Kidney tubule cell (primary cell): ENCODE results near the gene CTNND2.
A peak's percentile ranks its signal among the peaks of the same experiment; 100 is the strongest.

Experiments
- DNase-seq: peaks from one replicate; pipeline ENCODE4 v3.0.0-alpha.2; 2018; ENCODE audit warnings: low spot score

The CTNND2 gene

GRCh38 chr5:11514705-11515432, 389.4 kb downstream of the CTNND2 start:
- DNase-seq: no peak

- no peak for DNase-seq
Measured at GRCh38 chr5:11511878-11512277, 392.4 kb downstream of the CTNND2 start.

GRCh38 chr5:11510889-11511288, 393.4 kb downstream of the CTNND2 start:
- DNase-seq: no peak

DNA sequence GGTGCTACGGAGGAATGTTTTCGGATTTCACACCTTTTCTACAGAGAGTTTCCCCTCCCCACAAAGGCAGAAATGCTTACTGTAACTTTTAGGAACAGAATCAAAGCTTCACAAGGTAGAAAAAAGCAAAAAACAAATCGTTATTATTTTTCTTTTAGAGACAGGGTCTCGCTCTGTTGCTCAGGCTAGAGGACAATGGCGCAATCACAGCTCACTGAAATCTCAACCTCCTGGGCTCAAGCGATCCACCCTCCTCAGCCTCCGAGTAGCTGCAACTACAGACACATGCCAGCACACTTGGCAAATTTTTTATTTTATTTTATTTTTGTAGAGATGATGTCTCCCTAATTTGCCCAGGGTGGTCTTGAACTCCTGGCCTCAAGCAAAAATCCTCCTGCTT, 394.5 kb downstream of the CTNND2 start:
- DNase-seq: no peak

GRCh38 chr5:11507156-11507910, 396.9 kb downstream of the CTNND2 start:
- DNase-seq: no peak

DNA sequence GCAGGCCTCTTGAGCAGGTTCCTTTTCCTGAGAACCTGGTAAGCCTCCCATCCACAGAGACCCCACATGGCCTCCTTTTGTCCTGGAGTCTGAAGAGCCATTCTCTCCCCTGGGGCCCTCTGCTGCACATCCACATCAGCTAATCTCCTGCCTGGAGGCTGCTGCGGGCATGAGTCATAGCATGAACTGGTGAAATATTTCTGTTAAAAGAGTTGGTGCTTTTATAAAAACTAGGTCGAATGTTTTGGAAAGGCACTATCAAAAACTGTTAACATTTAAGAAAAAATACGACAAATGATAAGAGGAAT, 399.4 kb downstream of the CTNND2 start:
- no peak for DNase-seq

DNA sequence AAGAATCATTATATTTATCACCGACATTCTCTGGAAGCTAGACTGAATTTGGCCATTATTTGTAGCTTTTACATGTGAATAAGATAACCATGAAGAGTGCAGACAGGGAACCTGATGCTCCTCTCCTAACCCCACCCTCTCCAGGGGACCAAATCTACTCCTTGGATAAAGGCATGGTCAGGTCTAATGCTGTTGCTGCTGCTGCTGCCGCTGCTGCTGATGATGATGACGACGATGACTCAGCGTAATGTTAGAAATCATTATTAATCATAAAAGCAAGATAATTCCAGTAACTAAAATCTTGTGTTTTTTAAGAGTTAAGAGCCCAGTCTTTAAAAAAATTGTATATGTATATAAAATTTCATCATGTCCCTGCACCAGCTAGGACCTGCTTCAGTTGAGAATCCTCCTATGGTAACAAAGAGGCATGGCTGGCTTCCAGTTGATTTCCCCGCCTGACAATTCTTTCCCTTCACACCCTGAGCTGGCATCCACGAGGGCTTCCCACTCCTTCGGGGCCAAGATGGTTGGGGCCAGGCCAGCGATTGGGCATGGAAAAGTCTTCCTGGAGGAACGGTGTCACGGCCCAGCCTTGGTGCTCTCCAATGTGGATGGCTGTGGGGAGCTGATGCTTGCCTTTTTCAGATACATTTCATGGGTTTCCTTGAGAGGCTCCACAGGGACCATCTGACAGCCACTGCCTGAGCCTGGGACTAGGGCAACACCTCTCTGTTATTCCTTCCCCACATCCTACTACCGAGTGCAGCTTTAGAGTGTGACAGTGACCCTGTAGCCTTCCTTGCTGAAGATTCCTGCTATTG, 400.0 kb downstream of the CTNND2 start:
- DNase-seq: no peak

DNA sequence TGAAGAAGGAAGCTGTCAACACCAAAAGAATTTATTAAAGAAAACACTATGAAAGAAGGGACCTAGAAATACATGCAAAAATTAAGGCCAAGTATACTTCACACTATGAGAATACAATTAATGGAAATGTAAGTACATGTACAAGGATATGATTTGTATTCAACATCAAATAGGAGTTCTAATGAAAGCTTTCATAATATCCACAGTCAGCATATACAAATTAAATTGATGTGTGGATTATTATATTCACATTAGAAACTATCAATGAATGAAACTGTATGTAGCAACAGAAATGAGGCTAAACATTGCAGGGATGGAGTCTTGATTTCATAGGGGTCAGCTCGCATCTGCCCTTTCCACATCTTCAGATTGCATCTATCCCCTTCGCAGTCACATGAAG, 401.5 kb downstream of the CTNND2 start:
- DNase-seq: no peak

- no peak for DNase-seq
Measured at GRCh38 chr5:11497651-11498050, 406.6 kb downstream of the CTNND2 start.

DNA sequence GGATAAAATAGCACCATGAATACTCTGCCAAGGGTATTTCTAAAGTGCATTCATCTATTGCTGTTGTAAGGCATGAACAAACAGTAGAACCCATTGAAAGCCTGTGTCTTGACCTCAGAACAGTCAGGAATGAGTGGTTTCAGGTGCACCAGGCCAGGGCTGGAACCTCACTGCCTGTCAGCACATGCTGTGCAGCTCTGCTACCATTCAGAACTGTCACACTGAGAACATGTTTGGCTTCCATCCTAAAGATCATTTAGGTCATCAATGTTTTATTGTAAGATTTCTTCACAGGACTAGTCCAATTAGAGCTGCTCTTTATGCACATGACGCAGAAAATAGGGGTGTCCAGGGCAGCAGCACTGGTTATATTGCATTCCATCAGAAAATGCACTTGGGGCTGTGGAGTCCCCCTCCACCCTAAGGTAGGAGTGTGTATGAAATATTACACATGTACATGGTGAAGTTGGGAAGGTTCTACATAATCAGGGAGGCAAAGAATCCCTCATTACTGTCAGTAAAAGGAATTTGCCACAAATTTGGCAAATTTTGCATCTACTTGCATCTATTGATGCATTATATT, 408.0 kb downstream of the CTNND2 start:
- DNase-seq: no peak

GRCh38 chr5:11494340-11494739, 409.9 kb downstream of the CTNND2 start:
- DNase-seq: peak; percentile 7

DNA sequence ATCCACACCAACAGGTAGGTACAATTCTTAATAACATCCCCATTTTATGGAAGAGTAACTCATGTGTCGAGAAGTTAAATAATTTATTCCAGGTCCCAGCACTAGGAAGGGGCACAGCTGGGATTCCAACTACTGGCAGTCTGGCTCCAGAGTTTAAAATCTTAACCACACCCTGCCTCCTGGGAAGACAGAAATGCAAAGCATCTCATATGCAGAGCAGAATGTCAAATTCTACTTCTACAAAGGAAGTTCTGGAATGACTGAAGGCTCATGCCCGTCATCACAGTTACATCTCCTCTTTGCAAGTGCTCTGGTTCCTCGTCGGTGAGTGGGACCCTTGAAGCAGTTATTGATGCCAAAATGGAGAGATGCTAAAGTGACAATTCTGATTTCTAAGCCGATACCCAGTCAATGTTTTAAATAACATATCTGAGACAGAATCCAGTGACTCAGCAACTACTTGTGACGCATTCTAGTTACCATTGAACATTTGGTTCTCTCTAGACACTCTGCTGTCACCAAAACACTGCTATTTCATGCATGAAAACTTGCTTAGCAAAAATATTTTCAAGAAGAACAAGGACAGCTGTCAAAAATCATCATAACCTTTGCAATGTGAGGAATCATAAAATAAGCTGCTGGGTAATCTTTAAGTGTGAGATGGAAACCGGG, 412.7 kb downstream of the CTNND2 start:
- DNase-seq: no peak

- DNase-seq: peak; percentile 90
Measured at GRCh38 chr5:11483630-11484029, 420.6 kb downstream of the CTNND2 start.

DNA sequence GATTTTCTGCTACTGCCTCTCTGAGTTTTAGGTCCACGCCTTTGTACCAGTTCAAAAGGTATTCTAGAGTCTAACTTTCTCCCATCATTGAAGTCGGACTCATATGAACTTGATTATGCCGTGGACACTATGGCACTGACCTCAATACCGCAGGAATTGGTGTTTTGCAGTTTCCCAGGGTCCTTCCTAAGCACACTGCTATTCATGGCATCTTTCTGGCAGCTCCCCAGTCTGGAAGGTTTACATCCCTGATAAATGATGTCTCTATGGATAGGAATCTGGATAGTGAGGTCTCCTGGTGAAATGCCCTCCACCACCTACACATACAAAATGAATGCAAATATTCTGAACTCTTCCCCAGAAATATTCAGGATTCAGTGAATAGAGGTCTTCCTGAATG, 422.2 kb downstream of the CTNND2 start:
- no peak for DNase-seq

DNA sequence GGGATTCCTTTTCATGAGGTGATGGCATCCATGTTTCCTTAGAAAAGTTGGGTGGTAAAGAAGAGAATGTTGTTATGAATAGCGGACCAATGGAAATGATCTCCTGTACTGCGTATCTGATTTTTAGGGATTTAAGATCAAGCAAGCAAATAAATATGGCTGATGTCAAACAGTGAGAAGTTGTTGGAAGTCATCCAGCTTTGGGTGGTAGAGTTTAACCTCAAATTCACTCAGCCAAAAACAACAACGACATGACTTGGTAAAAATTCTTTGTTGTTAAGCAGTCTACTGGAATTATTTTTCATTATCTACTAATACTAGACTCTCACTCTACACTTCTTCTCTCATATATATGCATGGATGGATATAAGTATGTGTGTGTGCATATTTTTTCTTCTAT, 426.5 kb downstream of the CTNND2 start:
- peak; percentile 59 for DNase-seq

GRCh38 chr5:11476866-11477265, 427.4 kb downstream of the CTNND2 start:
- DNase-seq: no peak

DNA sequence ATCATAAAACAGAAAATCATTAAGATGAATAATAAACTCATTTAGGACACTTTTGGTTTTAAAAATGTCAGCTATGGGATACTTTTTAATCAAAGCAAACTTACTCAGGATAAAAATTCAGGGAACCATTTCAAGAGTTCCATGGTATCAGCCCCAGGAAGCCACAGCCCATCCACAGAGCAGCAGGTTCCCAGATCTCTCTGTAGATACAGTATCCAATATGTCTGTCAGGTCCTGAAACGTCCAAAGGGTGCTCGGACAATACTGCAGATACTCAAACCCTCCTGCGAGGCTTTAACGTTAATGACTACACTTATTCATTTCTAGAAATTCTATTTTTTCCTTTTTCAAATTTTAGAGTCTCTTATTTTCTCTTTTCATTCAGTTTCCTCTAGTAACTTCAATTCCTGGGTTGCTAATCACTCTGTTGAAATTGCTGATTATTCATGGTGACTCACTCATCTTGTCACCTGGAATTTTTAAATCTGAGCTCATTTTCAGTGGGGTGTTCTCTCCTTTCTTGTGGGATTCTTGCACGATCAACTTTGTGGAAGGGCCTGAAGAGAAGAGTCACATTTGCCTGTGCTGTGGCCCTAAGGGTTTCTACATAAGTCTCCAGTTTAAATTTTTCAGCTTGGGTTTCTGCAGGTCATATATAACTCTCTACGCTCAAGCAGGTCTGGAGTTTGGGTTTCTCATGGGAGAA, 435.8 kb downstream of the CTNND2 start:
- DNase-seq: peak; percentile 77

- DNase-seq: no peak
Measured at GRCh38 chr5:11467588-11467987, 436.7 kb downstream of the CTNND2 start.

GRCh38 chr5:11459716-11460115, 444.5 kb downstream of the CTNND2 start:
- no peak for DNase-seq

- no peak for DNase-seq
Measured at GRCh38 chr5:11455505-11455904, 448.7 kb downstream of the CTNND2 start.

GRCh38 chr5:11452852-11453251, 451.4 kb downstream of the CTNND2 start:
- peak; percentile 44 for DNase-seq
